Posterior vena cava (tissue), 2 donors: ENCODE measurements around the gene SLC6A15. TPM values are rescaled to one million over a fixed set of nuclear protein-coding genes. Genes with fewer than 3 reads are reported as not detected.

ENCODE experiments used
- DNase-seq: peaks from one replicate; pipeline ENCODE4 v3.0.0-alpha.2; 2020; ENCODE audit warnings: low spot score
- intact Hi-C, 2 donors: fragments of 100-400 bp; cut with DNase I; formaldehyde crosslinking; loops; one replicate each; pipeline versions ENCODE4 v1.14.1 to v1.14.2; 2022 to 2023
- long read RNA-seq, 2 donors: library from polyadenylated mRNA; unstranded; transcript quantifications; one replicate each; pipeline ENCODE4 v2.0.0, GENCODE V29; 2020 to 2021
- total RNA-seq, 2 donors: library from RNA; stranded (reverse); fragmentation: NEBNext Ultra II Directional; extraction: Animal tissue kit (Norgen Biotek cat#: 25700); gene quantifications; one replicate each; pipeline ENCODE4 v1.2.1, GENCODE V29; 2021
- donor health status: DM: yes; HTN: yes; CAD: no.
- donor health status: DM: yes; HTN: yes; CAD: no.

Gene SLC6A15
- total RNA-seq, result under 1 TPM; 0.24 to 0.97 TPM
- long read RNA-seq, donor 1, result 0 reads
- long read RNA-seq, donor 2, result 0 reads

GRCh38 chr12:84912198-84913128 is at the start of gene SLC6A15:
Gene SLC6A15 (minus strand): TSS chr12:84912799. CDS start chr12:84892120, 20,679 bp downstream.
- intact Hi-C loops, result no loop called here
- no peak for DNase-seq

DNA sequence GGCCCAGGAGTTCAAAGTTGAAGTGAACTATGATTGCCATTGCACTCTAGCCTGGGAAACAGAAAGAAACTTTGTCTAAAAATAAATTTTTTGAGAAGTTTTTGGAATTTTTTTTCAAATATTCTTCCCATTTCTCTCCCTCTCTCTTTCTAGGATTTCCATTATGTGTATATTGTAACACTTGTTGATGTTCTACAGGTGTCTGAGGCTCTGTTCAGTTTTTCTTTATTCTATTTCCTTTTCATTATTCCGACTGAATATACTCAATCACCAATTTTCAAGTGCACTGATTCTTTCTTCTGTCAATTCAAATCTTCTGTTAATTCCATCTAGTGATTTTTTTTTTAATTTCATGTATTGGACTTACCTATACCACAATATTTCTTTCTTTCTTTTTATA is 48.3 kb upstream of the SLC6A15 start:
- intact Hi-C loops, result no loop called here
- no peak for DNase-seq

DNA sequence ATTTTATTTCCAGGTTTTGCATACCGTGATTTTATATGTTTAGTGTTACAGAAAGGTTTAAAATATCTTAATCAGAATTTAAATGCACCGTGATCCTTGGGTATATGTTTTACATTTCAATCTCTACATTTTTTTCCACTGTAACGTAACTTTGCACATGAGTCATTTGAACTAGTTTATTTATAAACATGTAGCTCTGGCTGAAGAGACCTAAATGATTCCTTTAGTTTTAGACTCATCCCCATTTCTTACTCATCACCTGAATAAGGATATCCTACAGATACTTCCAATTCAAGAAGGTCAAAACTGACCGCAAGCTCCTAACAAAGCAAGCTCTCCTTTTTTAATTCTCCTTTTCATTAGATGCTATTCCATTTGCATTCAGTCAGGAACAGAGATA is 42.7 kb upstream of the SLC6A15 start:
- intact Hi-C loops, result no loop called here

GRCh38 chr12:84954415-84954814 is 41.8 kb upstream of the SLC6A15 start:
- intact Hi-C loops, result no loop called here
- DNase-seq, result no peak

More for the DNA sequence above, 42.7 kb upstream of the SLC6A15 start:
- DNase-seq, result no peak

DNA sequence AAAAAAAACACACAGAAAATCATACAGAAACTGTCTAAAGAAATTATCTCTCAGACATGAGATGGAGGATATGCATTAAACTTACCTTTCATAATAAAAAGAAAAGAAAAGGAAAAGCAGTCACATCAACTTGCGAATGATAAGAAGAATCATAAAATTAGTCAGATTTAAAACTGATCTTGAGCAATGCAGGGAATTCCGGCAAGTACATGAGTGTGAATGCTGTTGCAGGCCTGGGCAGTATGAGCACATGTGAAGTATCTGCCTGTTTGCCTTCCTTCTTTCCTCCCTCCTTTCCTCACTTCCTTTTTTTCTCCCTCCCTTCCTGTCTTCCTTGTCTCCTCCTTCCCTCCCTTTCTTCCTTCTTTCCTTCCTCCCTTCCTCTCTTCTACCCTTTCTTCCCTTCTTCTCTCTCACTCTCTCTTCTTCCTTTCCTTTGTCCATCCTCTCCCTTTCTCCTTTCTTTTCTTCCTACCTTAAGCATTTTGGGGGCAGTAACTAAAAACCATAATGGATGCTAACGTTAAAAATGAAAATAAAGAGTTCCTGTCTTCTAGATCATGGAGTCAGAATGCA is 38.5 kb upstream of the SLC6A15 start:
- intact Hi-C loops, result no loop called here
- DNase-seq, result no peak

DNA sequence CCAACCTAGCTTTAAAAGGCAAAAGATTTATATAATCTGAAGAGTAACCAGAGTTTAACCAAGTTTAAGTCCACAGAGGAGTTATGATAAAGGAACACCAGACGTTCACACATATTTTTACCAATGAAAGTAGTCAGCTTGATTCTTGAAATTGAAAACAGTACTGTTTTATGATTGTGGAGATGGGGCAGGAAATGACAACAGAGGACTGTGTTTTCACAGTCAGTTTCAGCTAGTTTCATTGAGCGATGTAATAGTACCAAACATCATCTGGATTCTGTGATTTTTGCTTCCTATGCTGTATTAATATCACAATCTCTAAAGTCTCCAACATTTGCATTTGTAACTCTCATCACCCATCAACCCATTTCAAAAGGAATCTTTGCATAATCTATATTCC is 34.2 kb upstream of the SLC6A15 start:
- intact Hi-C loops, result no loop called here

DNA sequence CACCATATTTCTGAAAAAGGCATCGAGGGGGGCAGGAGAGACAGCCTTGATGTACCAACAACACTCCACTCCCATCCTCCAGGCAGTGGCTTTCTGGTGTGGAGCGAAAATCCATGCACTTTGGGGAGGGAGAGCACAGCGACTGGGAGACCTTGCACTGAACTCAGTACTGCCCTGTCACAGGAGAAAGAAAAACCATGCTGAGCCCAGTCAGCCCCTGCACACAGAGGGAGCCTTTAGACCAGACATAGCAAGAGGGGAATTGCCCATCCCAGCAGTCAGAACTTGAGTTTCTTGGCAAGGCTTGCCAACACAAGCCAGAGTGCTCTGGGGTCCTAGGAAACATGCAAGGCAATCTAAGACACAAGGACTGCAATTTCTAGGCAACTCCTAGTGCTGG is 24.8 kb upstream of the SLC6A15 start:
- DNase-seq, result no peak
- intact Hi-C loops, result no loop called here

More for the DNA sequence above, 34.2 kb upstream of the SLC6A15 start:
- DNase-seq, result no peak

DNA sequence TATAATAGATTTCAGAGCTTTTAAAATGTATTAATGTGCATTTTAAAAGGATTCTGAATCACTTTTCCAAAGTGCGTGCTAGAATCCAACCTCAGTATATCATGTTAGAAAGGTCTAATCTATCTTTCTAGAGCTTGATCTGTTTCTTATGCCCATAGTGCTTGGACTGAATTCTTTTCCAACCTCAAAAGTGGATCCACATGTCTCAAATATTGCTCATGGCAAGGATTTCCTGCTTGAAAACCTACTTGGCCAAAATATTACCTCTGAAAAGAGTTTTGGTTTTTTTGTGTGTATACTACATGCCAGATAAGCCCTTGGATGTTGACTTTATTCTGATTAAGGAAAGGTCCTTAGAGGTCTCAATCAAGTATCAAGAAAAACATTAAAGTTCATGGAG is 16.9 kb upstream of the SLC6A15 start:
- DNase-seq, result no peak
- intact Hi-C loops, result no loop called here

GRCh38 chr12:84924981-84925380 is 12.4 kb upstream of the SLC6A15 start:
- DNase-seq, result no peak
- intact Hi-C loops, result no loop called here

DNA sequence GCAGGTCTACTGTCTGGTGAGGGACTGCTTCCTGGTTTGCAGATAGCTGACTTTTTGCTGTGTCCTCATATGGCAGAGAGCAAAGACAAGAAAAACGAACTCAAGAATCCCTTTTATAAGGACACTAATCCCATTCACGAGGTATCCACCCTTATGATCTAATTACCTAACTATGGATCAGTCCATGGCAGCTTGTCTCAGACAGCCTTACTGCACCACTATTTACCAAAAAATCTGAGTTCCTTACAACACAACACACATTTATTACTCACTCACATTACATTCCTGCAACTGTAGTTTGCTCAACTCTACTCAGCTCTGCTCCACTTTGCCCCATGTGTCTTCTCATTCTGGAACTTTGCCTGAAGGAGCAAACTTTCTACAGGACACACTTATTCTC is 10.1 kb upstream of the SLC6A15 start:
- DNase-seq, result no peak
- intact Hi-C loops, result no loop called here

DNA sequence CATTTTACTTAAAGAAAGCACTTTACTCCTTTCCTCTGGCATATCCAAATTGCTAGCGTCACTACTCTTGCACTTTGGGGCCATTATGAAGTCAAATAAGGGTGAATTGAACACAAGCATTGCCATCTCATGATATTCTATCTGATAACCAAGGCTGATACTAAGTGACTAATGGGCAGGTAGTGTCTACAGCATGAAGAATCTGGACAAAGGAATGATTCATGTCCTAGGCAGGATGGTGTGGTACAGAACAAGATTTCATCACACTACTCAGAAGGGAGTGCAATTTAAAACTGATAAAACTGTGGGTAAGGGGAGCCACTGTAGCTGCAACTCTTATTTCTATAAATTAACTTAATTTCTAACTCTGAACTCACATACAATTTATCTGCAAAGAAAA is 7.7 kb upstream of the SLC6A15 start:
- intact Hi-C loops, result no loop called here

DNA sequence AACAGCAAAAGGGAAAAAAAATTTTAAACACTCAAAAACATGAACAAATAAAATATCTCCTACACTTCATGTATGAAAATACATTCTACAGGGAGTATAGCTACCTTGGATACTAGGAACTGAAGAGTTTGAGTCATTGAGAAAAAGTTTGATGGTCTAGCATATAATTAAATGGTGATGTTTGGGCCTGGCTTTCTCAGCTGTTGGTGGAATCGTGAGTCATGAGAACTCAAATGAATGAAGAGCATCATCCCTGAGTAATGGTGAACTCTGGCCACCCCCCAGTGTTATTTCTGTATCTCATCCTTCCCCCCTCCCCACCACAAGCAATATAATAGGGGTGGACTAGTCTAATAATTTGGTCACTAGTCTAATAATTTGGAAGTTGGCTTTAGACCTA is 6.7 kb upstream of the SLC6A15 start:
- intact Hi-C loops, result no loop called here
- no peak for DNase-seq

More for the DNA sequence above, 7.7 kb upstream of the SLC6A15 start:
- no peak for DNase-seq

DNA sequence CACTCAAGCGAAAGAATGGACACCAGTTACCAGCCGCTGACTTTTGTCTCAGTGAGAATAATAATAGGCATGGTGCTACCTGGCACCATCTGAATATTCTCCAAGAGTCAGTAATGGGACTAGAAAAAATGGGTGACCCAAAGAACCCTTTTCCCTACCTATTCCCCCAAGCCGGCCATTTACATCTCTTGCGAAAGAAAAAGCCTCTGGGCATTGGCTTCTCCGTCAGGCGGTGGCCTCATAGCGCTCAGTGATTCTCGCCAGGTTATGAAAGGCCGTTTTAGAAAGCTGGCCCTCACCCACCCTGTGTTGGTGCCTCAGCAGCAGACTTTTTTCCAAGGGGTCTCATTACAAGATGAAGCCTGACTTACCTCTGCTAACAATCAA is 523 bp upstream of the SLC6A15 start:
- no peak for DNase-seq
- intact Hi-C loops, result no loop called here

- no peak for DNase-seq
- intact Hi-C loops, result no loop called here
Observed at GRCh38 chr12:84911271-84912197, 1.1 kb downstream of the SLC6A15 start.

- no peak for DNase-seq
- intact Hi-C loops, result no loop called here
Observed at GRCh38 chr12:84910549-84911241, 1.9 kb downstream of the SLC6A15 start.

DNA sequence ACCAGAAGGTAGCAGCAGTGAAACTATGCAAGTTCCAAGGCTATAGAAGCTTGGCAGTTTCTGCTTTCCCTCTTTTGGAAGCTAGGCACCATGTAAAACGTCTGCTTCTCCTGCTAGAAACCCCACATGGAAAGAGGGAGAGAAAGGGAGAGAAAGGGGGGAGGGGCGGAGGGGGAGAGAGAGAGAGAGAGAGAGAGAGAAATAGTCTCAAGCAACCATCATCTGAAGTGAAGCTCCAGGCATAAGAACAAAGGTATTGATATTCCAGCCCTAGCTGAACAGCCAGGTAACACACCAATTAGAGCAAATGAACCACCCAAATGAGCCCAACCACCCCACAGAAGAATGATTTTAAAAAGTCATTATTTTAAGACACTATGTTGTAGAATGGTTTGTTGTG is 8.5 kb downstream of the SLC6A15 start:
- intact Hi-C loops, result no loop called here
- DNase-seq, result no peak

- intact Hi-C loops, result no loop called here
- no peak for DNase-seq
Observed at GRCh38 chr12:84891106-84891838, 21.3 kb downstream of the SLC6A15 start.

DNA sequence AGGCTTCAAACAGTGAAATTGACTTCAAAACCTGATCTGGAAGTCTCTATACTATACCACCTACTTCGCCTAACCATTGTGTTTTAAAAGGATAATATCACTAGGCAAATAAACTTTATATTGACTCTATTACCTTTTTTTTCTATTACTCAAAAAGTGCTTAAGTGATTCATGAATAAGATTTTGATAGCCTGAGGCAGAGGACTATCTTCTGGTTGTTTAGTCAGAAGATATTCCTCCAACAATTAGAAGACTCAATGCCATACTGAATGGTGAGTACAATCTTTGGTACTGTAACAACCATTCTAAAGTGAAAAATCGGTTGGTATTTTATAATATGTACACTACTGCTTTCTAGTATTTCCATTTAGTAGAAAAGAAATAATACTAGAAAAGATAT is 22.8 kb downstream of the SLC6A15 start:
- intact Hi-C loops, result no loop called here

GRCh38 chr12:84888861-84889260 is 23.7 kb downstream of the SLC6A15 start:
- intact Hi-C loops, result no loop called here
- no peak for DNase-seq

More for the DNA sequence above, 22.8 kb downstream of the SLC6A15 start:
- DNase-seq, result no peak
